GM18507 (cell line): ENCODE results near the gene ORC2.

Experiments used
- DNase-seq: peaks from one replicate; pipeline ENCODE4 v3.0.0; 2011; ENCODE audit warnings: low read depth; ENCODE audit not compliant: insufficient read length; ENCODE audit errors: extremely low spot score
- FAIRE-seq: peaks from 2 replicates; lab custom pipeline; 2011; peaks lifted over from hg19 to GRCh38; lab: Jason Lieb, UNC

The ORC2 gene

DNA sequence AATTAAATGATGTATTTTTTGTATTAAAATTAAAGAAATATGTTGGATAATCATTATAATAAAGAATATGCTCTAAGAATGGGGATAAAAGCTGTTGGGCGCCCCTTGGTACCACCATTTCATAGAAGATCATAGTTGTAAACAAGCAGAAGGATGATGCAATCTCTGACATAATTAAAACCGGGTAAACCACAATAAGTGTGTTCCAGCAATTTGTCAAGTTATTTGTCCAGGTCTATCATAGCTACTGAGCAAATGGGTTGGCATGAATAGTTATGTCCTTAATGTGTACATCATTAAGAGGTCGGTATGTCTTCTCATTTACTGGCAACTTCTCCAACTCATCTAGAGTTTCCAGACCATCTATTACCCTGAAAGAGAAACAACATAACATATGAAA, 92.3 kb downstream of the ORC2 start:
- DNase-seq: no peak
- no peak for FAIRE-seq

DNA sequence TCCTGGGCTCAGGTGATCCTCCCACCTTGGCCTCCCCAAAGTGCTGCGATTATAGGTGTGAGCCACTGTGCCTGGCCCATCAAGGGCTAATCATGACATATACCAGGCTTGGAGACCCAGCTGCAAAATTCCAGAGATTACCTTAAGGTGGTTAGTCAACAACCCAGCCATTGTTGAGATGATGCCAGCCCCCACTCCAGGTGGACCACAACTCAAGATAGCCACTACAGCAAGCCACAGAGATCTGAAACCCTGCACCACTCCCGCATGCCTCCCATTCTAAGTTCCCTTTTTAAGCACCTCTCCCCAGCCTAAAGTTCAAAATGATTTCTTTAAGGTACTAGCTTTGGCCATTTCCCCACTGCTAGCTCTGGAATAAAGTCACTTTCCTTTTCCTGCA, 94.4 kb downstream of the ORC2 start:
- no peak for FAIRE-seq
- DNase-seq: no peak

DNA sequence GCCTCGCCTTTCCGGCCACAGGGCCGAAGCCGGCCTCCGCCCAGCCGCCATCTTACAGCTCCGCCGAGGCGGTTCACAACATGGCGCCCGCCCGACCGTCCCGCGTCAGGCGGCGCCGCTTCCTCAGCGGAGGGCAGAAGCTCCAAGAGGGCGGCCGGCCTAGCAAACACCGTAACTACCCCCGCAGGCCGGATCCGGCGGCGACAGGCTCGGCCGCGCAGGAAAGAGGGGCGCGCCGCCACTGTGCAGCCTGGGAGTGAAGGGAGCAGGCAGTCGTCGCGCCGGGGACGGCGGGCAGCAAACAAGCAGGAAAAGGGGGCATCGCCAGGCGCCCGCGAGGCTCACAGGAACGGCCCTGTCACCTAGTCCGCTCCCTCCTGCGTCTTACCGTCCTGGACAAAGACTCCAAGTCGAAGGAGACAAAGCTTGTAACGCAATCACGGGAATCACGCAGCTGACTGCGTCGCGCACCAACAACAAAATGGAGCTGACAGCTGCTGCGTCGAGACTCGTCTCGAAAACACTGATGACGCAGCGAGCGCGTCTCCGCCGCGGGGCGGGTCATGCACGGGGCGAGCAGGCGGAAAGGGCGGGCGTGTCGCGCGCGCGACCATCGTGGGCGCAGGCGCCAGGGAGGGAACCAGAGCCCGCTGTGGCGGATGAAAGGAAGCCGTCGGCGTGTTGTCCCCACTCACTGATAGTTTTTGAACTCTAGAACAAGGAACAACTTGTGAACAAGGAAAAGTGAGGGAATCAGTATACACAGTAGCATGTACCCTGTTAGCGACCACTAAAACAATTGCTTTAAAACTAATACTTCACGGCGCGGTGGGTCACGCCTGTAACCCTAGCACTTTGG, 99.1 kb downstream of the ORC2 start, which contains the start of gene CLK1:
TSS of gene CLK1 (minus strand) at position 483 of the 859 bp plus-strand sequence. CDS start 2,796 bp downstream, outside the sequence.
- FAIRE-seq: peak; percentile 91
- peak; percentile 85 for DNase-seq

DNA sequence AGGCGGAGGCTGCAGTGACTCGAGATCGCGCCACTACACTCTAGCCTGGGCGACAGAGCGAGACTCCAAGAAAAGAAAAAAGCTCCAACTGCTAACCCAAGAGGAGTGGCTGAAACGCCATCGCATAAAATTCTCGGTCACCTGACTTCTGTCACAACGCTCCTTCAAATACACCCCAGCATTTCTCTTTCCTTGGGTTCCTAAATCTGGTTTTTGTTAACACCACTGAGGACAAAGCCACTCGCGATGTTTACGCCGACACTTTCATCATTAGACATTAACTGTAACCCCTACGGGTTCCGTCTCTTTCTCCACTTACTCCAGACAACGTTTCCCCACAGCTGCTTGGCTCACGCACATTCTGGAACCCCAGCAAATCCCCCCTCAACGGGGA, 99.7 kb downstream of the ORC2 start:
- DNase-seq (no peak), FAIRE-seq (peak; percentile 26)

DNA sequence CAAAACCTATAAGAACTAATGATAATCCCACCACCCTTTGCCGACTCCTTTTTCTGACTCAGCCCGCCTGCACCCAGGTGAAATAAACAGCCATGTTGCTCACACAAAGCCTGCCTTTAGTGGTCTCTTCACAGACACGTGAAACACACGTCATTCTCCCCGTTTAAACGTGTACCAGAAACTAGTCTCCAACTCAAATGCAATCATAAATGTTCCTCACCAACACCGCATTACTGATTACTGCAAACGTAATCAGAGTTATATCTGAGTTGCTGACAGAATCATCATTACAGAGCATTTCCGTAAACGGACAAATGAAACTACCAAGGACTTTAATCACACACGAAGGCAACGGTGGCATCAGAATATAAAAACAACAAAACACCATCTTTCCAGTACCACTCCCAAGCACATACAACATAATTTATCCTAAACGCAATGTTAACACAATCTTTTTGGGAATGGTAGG, 100.9 kb downstream of the ORC2 start:
- DNase-seq: no peak
- FAIRE-seq: peak; percentile 67

DNA sequence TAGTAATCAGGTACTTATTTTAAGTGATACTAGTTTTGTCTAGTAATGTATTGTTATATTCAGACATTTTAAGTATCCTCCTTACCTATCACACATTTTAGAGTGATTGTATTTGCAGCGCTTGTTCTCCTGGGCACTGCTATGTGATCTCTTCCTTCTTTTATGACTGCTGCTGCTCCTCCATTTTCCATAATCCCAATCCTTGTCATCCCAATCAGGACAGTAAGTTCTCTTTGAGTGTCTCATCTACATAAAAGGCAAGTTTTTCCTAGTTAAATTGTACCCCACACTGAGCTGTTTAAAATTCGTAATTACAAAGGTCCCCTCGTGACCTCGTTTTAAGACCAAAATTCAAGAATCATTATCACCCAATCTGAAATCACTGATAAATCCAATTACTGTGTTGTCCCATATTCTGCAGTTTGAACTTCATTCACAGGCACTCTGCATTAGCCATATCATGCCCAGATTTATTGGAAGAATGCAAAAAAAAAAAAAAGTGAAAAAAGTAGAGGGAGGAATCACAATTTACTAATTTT, 101.8 kb downstream of the ORC2 start:
- FAIRE-seq (no peak), DNase-seq (no peak)

DNA sequence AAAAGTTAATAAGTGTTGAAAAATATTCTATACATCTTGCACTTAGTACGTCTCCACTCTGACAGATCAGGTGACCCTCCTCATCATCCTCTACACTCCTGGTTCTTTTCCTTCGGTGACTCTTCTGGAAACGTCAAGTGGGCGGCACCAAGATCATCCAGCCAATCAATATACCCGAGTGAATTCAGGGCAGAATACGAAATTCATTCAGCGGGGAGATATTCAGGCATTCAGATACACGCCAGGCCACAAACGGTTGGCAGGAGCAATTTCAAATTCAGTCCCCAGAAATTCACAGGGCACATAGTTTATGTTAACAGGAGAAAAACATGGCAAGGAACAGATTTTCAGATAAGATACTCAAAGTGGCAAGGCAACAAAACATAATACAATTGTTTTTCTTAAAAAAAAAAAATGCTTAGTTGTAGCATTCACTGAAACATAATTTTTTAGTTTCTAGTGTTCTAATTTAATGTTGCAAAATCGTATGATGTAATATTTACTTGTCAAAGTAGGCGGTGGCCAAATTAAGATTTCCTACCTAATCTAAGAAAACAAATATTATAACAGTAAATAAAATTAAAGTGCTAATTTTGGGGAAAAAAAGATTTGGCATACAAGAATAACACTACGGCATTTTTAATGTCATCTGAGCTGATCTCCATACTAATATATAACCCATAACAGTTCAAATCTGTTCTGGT, 103.2 kb downstream of the ORC2 start:
- no peak for FAIRE-seq

More for the DNA sequence above, 103.2 kb downstream of the ORC2 start:
- DNase-seq: no peak
